GM18499 (cell line): Measurements from ENCODE around the gene WWP2.

Source experiments
- ATAC-seq: cut with Tn5 transposase; IDR thresholded peaks from one replicate; pipeline ENCODE4 v1.9.1; 2021; ENCODE audit warnings: moderate number of reproducible peaks; ENCODE audit not compliant: insufficient read depth, unreplicated experiment

Gene WWP2

DNA sequence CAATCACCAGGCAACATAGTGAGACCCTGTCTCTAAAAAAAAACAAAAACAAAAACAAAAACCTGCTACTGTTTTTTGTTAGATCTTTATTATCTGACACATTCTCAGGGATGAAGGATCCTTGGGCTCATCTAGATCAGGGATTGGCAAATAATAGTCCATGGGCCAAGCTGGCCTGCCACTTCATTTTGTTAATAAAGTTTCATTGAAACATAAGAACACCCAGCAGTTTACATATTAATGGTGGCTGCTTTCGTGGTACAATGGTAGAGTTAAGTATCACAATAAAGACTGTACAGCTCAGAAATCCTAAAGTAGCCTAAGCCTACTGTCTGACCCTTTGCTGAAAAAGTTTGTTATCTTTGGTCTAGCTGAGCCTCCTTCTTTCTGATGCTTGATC, 156.1 kb downstream of the WWP2 start:
- ATAC-seq = no peak

DNA sequence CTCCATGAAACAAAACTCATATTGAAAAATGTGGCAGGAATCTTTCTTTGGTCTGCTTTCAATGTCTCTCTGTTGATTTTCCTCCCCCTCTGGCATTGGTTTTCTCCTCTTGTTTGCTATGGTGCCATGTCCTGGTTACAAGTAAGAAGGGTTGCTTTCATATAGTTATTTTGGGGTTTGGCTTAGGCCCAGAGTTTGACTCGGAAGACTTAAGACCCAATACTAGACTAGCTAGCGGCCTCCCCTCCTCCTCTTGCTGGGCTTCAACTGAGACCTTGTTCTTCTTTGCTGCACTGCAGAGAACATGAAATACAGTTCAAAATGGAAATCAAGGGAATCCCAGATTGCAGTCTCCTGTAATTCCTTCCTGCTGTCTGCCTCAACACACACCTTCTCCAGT, 159.0 kb downstream of the WWP2 start:
- no peak for ATAC-seq

DNA sequence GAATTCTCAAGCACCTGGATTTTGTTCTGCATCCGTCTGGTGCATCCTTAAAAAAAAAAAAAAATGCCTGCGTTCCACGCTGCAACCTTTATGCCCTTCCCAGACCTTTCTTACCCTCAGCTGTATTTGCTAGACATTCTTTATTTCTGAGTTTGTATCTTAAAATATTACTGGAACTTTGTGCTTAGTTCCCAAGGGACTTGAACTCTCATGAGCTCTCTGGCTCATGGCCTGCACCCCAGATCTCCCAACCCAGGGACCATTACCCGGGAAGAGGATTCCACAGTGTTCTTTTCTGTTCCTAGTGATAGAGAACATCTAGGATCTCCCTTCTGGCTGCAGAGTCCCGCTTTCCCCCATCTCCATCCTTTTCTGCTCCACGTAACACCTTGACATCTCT, 160.1 kb downstream of the WWP2 start:
- ATAC-seq = no peak

DNA sequence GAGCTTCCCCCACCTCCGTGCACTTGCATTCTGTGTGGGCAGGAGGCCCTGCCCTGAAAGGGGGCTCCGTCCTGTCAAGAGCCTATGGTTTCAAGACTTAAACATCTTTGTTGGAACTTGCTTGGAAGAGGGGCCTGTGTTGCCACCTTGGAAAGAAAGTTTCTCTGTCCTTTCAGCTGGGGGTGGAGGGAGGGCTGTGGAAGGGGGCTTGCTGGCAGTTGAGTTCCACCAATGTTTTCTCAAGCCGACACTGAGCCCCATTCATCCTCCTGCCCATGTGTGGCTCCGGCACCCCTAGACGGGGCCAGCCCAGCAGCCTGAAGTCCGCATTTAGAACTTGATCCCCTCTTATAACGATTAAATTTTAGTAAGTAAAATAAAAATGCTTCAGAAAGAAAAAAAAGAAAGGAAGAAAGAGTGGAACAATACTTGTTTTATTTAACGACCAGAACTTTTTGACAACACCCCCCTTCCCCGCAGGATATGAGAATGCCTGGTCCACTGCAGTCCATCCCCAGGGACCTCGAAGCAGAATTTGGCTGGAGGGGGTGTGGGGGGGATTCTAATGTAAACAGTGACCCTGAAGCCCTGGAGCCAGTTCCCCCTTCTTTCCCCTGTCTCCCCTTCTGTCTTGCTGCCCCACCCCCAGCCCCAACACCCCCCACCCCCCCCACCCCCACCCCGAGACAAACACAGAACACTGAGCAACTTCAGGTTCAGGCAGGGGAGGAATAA, 162.1 kb downstream of the WWP2 start:
- no peak for ATAC-seq

DNA sequence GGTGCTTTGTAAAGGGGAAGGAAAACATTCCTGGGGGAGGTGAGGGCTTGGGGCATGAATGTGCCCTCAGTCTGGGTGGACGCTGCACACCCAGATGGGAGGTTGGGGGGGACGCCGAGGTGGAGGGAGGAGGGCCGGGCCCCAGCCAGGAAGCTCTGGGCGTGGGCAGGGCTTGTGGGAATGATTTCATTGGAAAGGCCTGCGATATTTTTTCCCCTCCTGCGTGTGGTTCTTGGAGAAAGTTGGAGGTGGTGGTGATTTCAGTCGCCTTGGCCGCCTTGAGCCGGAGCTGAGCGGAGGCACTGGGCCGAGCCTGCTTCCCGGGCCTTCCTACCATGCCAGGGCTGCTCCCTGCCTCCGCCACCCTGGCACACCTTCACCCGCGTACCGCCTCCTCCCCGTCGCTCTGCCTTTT, 162.7 kb downstream of the WWP2 start:
- no peak for ATAC-seq

DNA sequence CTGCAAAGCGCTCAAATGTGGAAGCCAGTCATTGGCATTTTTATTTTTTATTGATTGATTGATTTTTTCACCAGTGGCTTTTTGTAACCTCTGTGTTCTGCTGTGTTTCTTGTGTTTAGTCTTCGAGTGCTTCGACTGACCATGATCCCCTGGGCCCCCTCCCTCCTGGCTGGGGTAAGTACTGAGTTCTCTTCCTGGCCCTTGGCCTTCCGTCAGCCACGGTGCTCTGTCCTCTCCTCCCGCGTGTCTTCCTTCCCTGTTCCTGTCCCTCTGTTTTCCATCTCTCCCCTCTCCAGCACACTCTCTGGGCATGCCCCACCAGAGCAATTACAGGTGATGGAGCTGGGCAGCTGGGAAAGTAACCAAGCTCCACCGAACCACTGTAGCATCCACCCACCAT, 163.2 kb downstream of the WWP2 start:
- no peak for ATAC-seq

DNA sequence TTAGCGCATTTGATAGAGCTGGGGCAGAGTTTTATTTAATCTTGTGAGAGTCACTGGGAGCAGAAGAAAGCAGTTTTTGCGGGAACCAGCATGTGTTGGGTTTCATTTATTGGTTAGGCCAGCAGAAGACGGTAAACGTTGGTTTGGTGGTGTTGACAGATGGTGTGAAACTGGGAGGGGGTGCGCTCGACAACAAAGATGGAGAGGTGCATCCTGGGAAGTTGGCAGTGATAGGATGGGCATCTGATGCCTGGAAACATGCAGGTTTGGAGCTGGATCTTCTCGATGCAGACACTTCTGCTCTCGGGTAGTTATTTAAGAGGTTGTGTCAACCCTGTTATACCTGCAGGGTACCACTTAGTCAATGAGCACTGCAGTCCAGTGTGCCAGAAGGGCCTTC, 164.1 kb downstream of the WWP2 start:
- ATAC-seq = no peak

DNA sequence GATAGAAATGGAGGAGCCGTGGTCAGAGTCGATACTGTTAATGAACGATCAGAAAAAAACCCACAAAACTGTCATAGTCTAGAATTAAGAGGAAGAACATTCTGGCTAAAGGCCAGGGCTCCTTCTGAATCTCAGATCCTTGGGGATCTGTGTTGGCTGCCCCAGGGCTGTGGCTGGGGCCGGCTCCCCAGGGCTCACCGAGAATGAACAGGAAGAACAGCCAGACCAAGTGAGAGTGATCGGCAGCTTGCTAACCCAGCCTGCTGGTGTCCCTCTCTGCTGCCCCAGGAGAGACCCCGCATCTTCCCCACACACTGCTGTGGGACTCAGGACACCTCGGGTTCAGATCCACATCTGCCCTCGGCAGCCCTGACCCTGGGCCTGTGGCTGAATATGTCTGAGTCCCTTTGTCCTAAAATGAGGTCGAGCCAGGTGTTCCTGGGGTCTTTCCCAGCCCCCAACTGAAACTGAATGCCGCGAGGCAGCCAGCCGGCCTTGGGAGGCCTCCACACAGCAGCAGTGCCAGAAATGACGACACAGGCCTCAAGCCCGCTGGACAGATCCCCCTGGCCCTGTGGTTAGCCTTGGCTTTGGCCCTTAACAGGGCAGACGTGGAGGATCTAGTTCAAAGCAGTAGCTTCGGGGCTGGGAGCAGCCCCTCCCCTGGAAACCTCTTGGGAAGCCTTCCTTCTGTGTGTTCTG, 165.1 kb downstream of the WWP2 start:
- no peak for ATAC-seq

DNA sequence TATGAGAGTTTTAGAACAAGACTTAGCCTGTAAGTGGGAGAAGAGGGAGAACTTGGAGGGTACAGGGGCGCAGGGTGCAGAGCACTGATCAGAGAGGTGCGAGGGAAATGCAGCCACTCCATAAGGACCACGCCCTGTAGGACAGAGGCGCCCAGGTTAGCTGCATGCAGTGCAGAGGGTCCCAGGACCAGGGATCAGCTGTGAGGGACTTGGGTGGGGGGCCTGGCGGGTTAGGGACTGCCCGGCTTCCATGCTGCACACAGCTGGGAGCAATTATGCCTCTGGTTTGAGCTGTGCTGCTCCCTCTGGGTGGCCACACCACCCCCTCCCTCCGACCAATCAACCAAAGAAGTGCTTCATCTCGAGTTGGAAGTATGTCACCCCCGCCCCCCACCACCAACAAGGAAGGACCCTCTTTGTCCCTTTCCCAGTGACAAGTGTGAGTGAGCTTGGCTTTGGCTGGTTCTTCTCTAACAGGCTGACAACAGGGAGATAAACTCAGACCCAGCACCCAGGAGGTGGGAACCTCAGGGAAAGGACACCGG, 166.8 kb downstream of the WWP2 start:
- ATAC-seq = no peak

DNA sequence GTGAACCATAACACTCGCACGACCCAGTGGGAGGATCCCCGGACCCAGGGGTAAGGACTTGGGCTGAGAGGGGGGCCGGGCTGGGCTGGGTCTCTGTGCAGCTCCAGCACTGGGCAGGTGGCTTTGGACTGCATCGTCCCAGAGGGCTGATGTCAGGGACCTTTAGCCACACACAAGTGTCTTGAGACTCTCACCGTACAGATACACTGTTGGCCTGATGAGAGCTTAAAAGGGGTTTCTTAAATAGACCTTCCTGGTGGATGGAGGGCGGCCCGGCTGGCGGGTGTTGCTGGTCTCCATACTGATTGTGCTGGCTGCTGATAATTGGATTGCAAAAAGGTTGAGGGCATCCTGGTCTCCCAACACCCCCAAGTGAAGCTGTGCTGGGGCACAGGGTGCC, 167.3 kb downstream of the WWP2 start:
- ATAC-seq = no peak

DNA sequence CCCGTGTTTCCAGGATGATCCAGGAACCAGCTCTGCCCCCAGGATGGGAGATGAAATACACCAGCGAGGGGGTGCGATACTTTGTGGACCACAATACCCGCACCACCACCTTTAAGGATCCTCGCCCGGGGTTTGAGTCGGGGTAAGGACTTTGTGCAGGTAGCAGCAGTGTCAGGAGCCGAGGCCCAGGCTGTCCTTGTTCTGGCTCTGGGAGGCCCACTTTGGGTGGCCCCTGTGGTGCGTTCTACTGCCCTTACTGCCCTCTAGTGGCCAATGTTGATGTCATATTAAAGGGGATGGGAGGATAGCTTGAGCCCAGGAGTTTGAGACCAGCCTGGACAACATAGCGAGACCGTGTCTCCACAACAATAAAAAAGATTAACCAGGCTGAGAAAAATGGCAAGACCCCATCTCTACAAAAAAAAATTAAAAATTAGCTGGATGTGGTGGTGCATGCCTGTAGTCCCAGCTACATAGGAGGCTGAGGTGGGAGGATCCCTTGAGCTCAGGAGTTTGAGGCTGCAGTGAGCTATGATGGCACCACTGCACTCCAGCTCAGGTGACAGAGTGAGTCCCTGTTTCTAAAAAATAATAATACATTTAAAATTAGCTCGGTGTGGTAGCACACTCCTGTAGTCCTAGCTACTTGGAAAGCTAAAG, 168.1 kb downstream of the WWP2 start:
- no peak for ATAC-seq

DNA sequence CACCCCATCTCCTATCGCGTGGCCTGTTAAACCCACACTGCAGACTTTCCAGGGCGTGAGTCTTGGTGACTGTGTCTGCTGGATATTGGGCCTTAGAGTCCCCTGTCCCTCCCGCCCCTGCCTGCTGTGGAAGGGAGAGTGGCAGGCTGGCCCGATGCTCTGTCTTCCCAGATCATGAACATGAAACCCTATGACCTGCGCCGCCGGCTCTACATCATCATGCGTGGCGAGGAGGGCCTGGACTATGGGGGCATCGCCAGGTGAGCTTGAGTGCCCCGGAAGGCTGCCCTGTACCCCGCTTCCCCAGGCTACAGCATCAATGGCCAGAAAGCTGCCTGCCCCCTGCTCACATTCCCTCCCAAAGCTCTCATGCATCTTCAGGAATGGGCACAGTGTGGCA, 169.5 kb downstream of the WWP2 start:
- ATAC-seq = no peak

DNA sequence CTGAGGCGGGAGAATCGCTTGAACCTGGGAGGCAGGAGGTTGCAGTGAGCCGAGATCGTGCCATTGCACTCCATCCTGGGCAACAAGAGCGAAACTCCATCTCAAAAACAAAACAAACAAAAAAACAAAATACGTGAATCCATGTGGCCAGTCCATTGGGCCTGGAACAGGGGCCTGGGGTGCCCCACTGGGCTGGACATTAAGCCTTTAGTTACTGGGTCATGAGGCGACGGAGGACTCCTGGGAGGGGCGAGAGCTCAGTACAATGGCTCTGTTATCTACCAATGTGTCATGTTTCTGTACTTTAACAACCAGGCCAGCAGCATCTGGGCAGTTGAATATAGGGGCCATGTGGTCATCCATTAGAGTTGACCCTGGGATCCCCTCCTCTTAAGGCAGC, 170.1 kb downstream of the WWP2 start:
- ATAC-seq = no peak

DNA sequence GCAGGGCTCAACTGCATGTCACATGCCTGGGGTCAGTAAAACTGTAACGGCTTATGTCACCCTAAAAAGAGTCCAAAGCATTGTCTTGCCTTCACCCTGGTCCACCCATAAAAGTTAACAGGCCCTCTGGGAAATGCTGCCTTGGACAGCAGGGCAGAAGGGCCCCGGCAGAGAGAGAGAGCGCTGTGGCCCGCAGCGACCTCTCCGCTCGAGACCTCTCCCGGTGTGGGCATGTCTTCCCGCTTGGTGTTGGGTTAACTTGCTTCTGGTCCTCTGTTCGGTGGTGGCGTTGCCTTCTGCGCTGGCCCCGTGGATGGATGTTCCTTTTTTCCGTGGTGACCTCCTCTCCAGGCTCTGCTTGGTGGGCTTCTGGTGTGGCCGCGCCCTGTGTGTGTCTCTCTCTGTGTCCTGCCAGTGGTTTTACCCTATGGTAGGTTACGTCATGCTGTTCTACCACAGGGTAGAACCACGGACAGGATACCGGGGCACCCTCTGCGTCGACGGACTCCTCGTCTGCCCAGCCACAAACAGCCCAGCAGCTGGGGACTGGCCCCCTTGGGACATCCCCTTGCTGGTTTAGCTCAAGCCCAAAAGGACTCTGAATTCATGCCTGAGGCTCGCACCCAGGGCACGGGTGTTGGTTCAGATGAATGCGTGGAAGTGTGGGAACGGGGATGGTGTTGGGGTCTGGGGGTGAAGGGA, 170.7 kb downstream of the WWP2 start:
- no peak for ATAC-seq

DNA sequence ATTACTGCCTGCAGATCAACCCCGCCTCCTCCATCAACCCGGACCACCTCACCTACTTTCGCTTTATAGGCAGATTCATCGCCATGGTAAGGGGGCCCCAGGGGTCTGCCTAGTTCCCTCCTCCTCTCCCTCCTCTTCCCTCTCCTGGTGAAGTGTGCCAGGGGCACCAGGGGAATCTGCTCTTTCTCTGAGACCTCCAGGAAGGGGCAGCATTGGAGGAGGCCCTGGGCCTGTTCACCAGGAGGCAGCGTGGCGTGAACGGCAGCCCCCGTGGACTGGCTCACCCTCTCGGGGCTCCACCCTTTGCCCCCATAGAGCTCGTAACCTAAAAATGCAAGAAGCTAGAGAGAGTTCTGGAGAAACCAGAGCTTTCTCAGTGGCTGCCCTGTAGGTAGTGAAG, 171.9 kb downstream of the WWP2 start:
- no peak for ATAC-seq

DNA sequence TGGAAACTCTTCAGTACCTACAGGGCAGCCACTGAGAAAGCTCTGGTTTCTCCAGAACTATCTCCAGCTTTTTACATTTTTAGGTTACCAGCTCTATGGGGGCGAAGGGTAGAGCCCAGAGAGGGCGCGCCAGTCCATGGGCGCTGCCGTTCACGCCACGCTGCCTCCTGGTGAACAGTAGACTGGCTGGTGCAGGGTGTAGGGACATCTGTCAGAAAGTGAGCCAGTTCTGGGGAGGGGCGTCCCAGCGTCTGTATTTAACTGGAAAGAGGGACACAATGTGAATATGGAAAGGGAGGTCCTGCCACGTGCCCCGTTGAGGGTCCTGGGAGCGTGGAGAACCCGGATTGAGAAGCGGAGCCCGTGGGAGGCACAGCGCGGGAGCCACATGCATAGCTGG, 172.6 kb downstream of the WWP2 start:
- no peak for ATAC-seq

DNA sequence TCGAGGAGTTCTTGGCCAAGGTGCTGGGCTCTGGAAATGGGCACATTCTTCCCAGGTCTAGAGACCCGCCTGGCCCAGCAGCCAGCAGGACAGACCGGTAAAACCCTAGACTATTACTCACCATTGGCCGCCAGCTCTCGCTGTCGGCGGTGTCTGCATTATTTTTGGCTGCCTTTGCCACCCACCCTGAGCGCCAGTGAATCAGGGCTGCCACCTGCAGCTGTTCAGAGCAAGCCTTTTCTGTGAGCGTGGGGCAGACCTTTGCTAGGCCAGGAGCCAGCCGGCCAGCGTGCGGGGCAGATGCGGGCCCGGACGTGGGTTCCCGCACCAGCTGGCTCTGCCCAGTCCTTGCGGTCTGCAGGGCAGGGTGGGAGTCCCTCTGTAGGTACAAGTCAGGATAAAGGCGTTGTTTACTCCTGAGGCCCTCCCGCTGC, 173.2 kb downstream of the WWP2 start:
- no peak for ATAC-seq

DNA sequence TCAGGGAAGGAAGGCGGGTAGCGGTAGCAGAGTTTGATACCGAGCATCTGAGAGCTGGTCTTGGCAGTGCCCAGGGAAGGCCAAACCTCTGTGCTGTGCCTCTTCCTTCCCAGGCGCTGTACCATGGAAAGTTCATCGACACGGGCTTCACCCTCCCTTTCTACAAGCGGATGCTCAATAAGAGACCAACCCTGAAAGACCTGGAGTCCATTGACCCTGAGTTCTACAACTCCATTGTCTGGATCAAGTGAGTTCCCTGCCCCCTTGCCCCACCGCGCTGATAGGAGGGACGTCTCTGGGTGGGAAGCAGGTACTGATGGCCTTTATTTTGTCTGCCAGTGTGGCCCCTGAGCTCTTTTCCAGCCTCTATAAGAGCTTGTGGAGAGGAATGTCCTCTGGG, 173.6 kb downstream of the WWP2 start:
- no peak for ATAC-seq

DNA sequence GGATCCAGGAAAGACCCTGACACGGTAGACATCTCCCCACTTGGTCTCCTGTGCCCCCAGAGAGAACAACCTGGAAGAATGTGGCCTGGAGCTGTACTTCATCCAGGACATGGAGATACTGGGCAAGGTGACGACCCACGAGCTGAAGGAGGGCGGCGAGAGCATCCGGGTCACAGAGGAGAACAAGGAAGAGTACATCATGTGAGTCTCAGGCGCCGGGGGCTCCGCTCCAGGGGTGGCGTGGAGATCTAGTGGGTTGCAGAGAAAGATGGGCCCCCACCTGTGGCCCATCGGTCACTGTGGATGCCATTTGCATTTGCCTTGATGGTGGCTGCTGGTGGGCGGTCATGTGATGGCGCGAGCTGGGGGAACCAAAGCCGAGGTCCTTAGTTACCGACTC, 174.1 kb downstream of the WWP2 start:
- ATAC-seq = no peak

DNA sequence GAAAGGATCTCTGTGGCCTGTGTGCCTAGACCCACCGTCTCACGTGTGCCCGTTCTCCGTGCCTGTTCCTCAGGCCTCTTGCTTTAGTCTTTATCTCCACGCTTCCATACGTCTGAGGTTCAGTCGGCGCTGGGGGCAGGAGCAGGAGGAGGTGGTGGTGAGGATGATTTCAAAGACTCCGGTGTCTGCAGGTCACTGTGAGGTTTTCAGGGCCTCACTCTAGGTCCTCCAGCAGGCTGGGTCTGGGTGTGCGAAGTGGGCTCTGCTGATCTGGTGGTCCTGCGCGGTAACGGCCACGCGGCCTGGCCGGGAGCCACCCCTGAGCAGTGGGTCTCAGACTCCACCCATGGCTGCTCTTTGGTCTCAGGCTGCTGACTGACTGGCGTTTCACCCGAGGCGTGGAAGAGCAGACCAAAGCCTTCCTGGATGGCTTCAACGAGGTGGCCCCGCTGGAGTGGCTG, 174.6 kb downstream of the WWP2 start:
- no peak for ATAC-seq
